HepG2 (cell line): ENCODE results near the gene ZNF331. TPM values are rescaled to one million over a fixed set of nuclear protein-coding genes. Genes with fewer than 3 reads are reported as not detected.

Experiments
- ATAC-seq: fragments of 200-7000 bp; cut with Tn5 transposase; 3 replicates; pipeline ENCODE4 v1.9.1; 2020; ENCODE audit warnings: mild to moderate bottlenecking, moderate library complexity
- BruUV-seq: library from RNA; stranded (reverse); fragments of 400-500 nt; replicated peaks from 2 replicates; lab custom pipeline; 2021; lab: Mats Ljungman, UMichigan
- CTCF ChIA-PET: fragments of 300-600 bp; formaldehyde crosslinking; extraction: SDS; loops from one replicate; lab custom pipeline; 2021; ENCODE audit warnings: low total read pairs, inconsistent platforms, low intra/inter-chr PET ratio; lab: Yijun Ruan, JAX
- POLR2A ChIA-PET: fragments of 350-600 bp; sonication (Branson Sonifier 250); formaldehyde crosslinking; loops from one replicate; lab custom pipeline; 2020; ENCODE audit warnings: antibody characterized with exemption, inconsistent platforms; lab: Yijun Ruan, JAX
- DNase-seq: peaks from one replicate; pipeline ENCODE4 v3.0.0-alpha.2; 2015; ENCODE audit warnings: low spot score
- FAIRE-seq: peaks from 3 replicates; lab custom pipeline; 2011; peaks lifted over from hg19 to GRCh38; lab: Jason Lieb, UNC
- H2AFZ ChIP-seq: one replicate; pipeline ENCODE4 v1.6.1; 2011; ENCODE audit warnings: low read length, inconsistent platforms
- H3K27ac ChIP-seq: fragments of 300-600 bp; 3 replicates; pipeline ENCODE4 v1.8.0; 2011; ENCODE audit warnings: mixed run types, mild to moderate bottlenecking, mixed read lengths, low read length, inconsistent platforms; ENCODE audit not compliant: insufficient read depth; ENCODE audit errors: extremely low read length
- H3K27me3 ChIP-seq, 2 experiments: fragments of 200-600 bp in 1 of 2; 2 replicates in 1 of 2; 3 replicates in 1 of 2; pipeline versions ENCODE4 v1.6.0 to v1.8.0; 2011; ENCODE audit warnings: low read length in 2 of 2, mild to moderate bottlenecking in 2 of 2, moderate library complexity in 2 of 2, inconsistent platforms in 1 of 2; ENCODE audit not compliant: insufficient read depth in 2 of 2, control insufficient read depth in 1 of 2
- H3K36me3 ChIP-seq, 2 experiments: fragments of 200-600 bp in 1 of 2; replicated peaks in 1 of 2; 2 replicates in 1 of 2; 3 replicates in 1 of 2; pipeline versions ENCODE4 v1.5.1 to v1.8.0; 2011; ENCODE audit warnings: low read length in 2 of 2, inconsistent platforms in 1 of 2; ENCODE audit not compliant: insufficient read depth in 2 of 2, control insufficient read depth in 1 of 2
- H3K4me1 ChIP-seq: 2 replicates; pipeline ENCODE4 v1.5.1; 2012; ENCODE audit warnings: low read length, inconsistent platforms; ENCODE audit not compliant: insufficient read depth
- H3K4me2 ChIP-seq: 2 replicates; pipeline ENCODE4 v1.6.0; 2011; ENCODE audit warnings: low read depth, low read length, inconsistent platforms
- H3K4me3 ChIP-seq, 3 experiments: fragments of 200-600 bp in 1 of 3; sonication (generic), shearing (Covaris generic) in 1 of 3; replicated peaks in 1 of 3; 2 replicates each; pipeline ENCODE4 v1.5.1; 2011 to 2016; ENCODE audit warnings: low read length in 3 of 3, inconsistent platforms in 2 of 3, low read depth in 2 of 3, mild to moderate bottlenecking in 2 of 3, control low read depth in 1 of 3, mixed read lengths in 1 of 3; ENCODE audit not compliant: insufficient read depth in 1 of 3
- H3K79me2 ChIP-seq: one replicate; pipeline ENCODE4 v1.6.1; 2011; ENCODE audit warnings: low read length, inconsistent platforms; ENCODE audit not compliant: insufficient read depth
- H3K9ac ChIP-seq: 2 replicates; pipeline ENCODE4 v1.6.0; 2011; ENCODE audit warnings: mild to moderate bottlenecking, low read depth, low read length, inconsistent platforms; ENCODE audit not compliant: insufficient read depth
- H3K9me3 ChIP-seq: 2 replicates; pipeline ENCODE4 v1.5.1; 2012; ENCODE audit warnings: mild to moderate bottlenecking, low read length
- H4K20me1 ChIP-seq: 2 replicates; pipeline ENCODE4 v1.6.0; 2011; ENCODE audit warnings: inconsistent platforms, mild to moderate bottlenecking, low read length, moderate library complexity; ENCODE audit not compliant: insufficient read depth
- AGO2 ChIP-seq: fragments of 200-400 bp; formaldehyde crosslinking; optimal IDR thresholded peaks from 2 replicates; pipeline ENCODE3; 2017; ENCODE audit warnings: mild to moderate bottlenecking, low read depth, low read length, moderate library complexity
- ARHGAP35 ChIP-seq: sonication (generic); formaldehyde crosslinking; IDR thresholded peaks from 2 replicates; pipeline ENCODE4 v1.9.0; 2022; ENCODE audit warnings: mild to moderate bottlenecking, inconsistent platforms, moderate library complexity, missing genetic modification reagents, borderline replicate concordance
- BCL6 ChIP-seq: IDR thresholded peaks from 2 replicates; pipeline ENCODE4 v1.6.1; 2016; ENCODE audit warnings: missing genetic modification reagents, missing compliant biosample characterization
- CBX5 ChIP-seq: sonication (generic); formaldehyde crosslinking; IDR thresholded peaks from 2 replicates; pipeline ENCODE4 v1.4.0; 2020; ENCODE audit warnings: missing genetic modification reagents, borderline replicate concordance
- DRAP1 ChIP-seq: IDR thresholded peaks from 2 replicates; pipeline ENCODE4 v1.6.1; 2016; ENCODE audit warnings: missing genetic modification reagents, missing compliant biosample characterization
- FOXJ3 ChIP-seq: sonication (generic); formaldehyde crosslinking; IDR thresholded peaks from 2 replicates; pipeline ENCODE4 v1.4.0; 2020; ENCODE audit warnings: missing genetic modification reagents, mild to moderate bottlenecking, borderline replicate concordance
- KIAA2018 ChIP-seq: sonication (generic); formaldehyde crosslinking; IDR thresholded peaks from 2 replicates; pipeline ENCODE4 v1.5.0; 2020; ENCODE audit warnings: mild to moderate bottlenecking, missing genetic modification reagents, borderline replicate concordance
- MYC ChIP-seq: sonication (generic); formaldehyde crosslinking; IDR thresholded peaks from 2 replicates; pipeline ENCODE4 v1.9.0; 2021; ENCODE audit warnings: missing genetic modification reagents, borderline replicate concordance
- NFIB ChIP-seq: sonication (generic); formaldehyde crosslinking; IDR thresholded peaks from 2 replicates; pipeline ENCODE4 v1.9.0; 2021; ENCODE audit warnings: missing genetic modification reagents, mild to moderate bottlenecking, borderline replicate concordance
- SAP130 ChIP-seq: IDR thresholded peaks from 2 replicates; pipeline ENCODE4 v1.6.1; 2016; ENCODE audit warnings: low read depth
- SATB2 ChIP-seq: sonication (generic); formaldehyde crosslinking; IDR thresholded peaks from 2 replicates; pipeline ENCODE4 v1.5.0; 2020; ENCODE audit warnings: missing genetic modification reagents
- SIN3B ChIP-seq: fragments of 150-350 bp; IDR thresholded peaks from 2 replicates; pipeline ENCODE4 v1.6.1; 2014; ENCODE audit warnings: low read length
- SPEN ChIP-seq: sonication (generic); formaldehyde crosslinking; IDR thresholded peaks from 2 replicates; pipeline ENCODE4 v1.5.1; 2020; ENCODE audit warnings: low read depth, mild to moderate bottlenecking, missing genetic modification reagents
- TMF1 ChIP-seq: sonication (generic); formaldehyde crosslinking; IDR thresholded peaks from 2 replicates; pipeline ENCODE4 v1.8.1; 2022; ENCODE audit warnings: low read depth, missing genetic modification reagents
- WGBS: methylation state at CpG from one replicate; pipeline ENCODE4 v1.1.6; 2017; ENCODE audit warnings: low lambda C conversion rate; 5-methylcytosine and 5-hydroxymethylcytosine counted together
- in situ Hi-C: cut with HindIII; loops from 2 replicates; pipeline ENCODE4 v1.10.0; 2017; ENCODE audit warnings: low pct_unique_long_range_greater_than_20kb; ENCODE audit not compliant: extremely low pct_ligation_motif_present
- intact Hi-C: fragments of 100-400 bp; cut with micrococcal nuclease; formaldehyde crosslinking; loops from one replicate; pipeline ENCODE4 v1.10.0; 2022; ENCODE audit not compliant: unreplicated experiment
- polyA plus RNA-seq, 8 experiments: library from polyadenylated mRNA; depleted of rRNA in 3 of 8; stranded (reverse) in 7 of 8; unstranded in 1 of 8; fragments of >200 nt; fragmentation: Illumina TruSeq in 4 of 8; extraction: Trizol in 4 of 8; gene quantifications; 2 replicates each; pipeline versions ENCODE4 v1.2.1 to v1.2.3, GENCODE V29; 2011 to 2016; ENCODE audit warnings: low read depth in 4 of 8, missing spikeins in 1 of 8, mixed read lengths in 1 of 8; ENCODE audit not compliant: insufficient read depth in 1 of 8
- total RNA-seq, 5 experiments: library from RNA; depleted of rRNA; stranded (reverse); fragments of >200 nt; fragmentation: Illumina TruSeq; extraction: Trizol; gene quantifications; 2 replicates each; pipeline ENCODE4 v1.2.3, GENCODE V29; 2016; ENCODE audit warnings: low read depth in 1 of 5

ZNF331 gene
- total and polyA plus RNA-seq, 2 of the 13 experiments (the other 11 are each of a cell fraction or from before 2014, with no cell fraction given) = 8.2 to 13.3 TPM

- no peak for TF ChIP-seq KIAA2018 (CRISPR knock-in tag)
Observed at GRCh38 chr19:53531457-53531856, 6.5 kb upstream of the ZNF331 start (continued).

GRCh38 chr19:53532362-53532761, 5.6 kb upstream of the ZNF331 start:
- Histone ChIP-seq H3K27ac (peak overlapping the region; percentile 89), H3K27me3 (no peaks in the 10 kb centered on the region), H3K36me3 (peaks cover 0 to 6% of the 10 kb centered on the region in 2 experiments; a peak in 1 of 5 replicates), H3K4me2 (no peak overlapping the region), H2AFZ (no peak overlapping the region), H3K9ac (peak overlapping the region; percentile 17; the same call in 1 of the 2 replicates), H3K4me3 (no peak overlapping the region), H3K4me1 (peaks cover 73% of the 10 kb centered on the region), H4K20me1 (no peaks in the 10 kb centered on the region), H3K9me3 (no peaks in the 10 kb centered on the region), H3K79me2 (no peaks in the 10 kb centered on the region)
- FAIRE-seq (no peak), DNase-seq (no peak), ATAC-seq (no peak)
- in situ Hi-C loops (no loop called here), intact Hi-C loops (no loop called here)
- ChIA-PET POLR2A (no interaction called here), CTCF (no interaction called here)
- no TSS peak for BruUV-seq
- WGBS = 97% methylated on average over 1 of the region's 1 CpG
- no peak for TF ChIP-seq SPEN (CRISPR knock-in tag)
- no peak for TF ChIP-seq FOXJ3 (CRISPR knock-in tag)
- TF ChIP-seq BCL6 (CRISPR knock-in tag) = no peak
- TF ChIP-seq SATB2 (CRISPR knock-in tag) = no peak
- TF ChIP-seq SIN3B = no peak
- TF ChIP-seq DRAP1 (CRISPR knock-in tag) = no peak
- TF ChIP-seq ARHGAP35 = no peak
- no peak for TF ChIP-seq TMF1 (CRISPR knock-in tag)
- TF ChIP-seq NFIB (CRISPR knock-in tag) = no peak
- no peak for TF ChIP-seq MYC
- no peak for TF ChIP-seq AGO2
- TF ChIP-seq CBX5 (CRISPR knock-in tag) = no peak
- TF ChIP-seq SAP130 (CRISPR knock-in tag) = no peak
